GM18499 (cell line): ENCODE results near the gene RNF111.

Source experiments
- ATAC-seq: cut with Tn5 transposase; IDR thresholded peaks from one replicate; pipeline ENCODE4 v1.9.1; 2021; ENCODE audit warnings: moderate number of reproducible peaks; ENCODE audit not compliant: insufficient read depth, unreplicated experiment

RNF111 gene

DNA sequence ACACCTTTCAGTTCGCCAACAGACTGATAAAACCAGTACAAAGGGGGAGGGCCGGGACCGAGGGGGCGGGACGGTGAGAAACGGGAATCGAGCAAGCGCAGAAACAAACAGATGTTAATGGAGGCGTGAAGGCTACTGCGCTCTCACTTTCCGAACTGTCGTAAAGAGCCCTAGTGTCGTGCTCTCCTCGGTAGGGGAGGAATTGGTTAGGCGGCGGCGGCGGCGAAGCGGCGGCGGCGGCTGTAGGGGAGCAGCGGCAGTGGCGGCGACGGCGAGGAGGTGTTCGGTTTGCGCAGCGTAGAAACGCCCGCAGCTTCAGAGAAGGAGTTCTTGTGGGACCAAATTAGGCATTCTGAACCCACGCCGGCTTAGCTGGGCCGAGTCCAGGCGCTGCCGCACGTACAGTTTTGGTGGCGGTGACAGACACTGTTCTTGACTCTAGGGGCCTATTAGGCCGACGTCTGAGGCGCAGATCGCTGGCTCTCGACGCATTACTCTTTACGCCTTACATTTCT, at the start of gene RNF111:
RNF111 (plus strand) TSS at position 173 of the 515 bp plus-strand sequence. CDS start 43,160 bp downstream, outside the sequence.
- peak; percentile 56 for ATAC-seq

DNA sequence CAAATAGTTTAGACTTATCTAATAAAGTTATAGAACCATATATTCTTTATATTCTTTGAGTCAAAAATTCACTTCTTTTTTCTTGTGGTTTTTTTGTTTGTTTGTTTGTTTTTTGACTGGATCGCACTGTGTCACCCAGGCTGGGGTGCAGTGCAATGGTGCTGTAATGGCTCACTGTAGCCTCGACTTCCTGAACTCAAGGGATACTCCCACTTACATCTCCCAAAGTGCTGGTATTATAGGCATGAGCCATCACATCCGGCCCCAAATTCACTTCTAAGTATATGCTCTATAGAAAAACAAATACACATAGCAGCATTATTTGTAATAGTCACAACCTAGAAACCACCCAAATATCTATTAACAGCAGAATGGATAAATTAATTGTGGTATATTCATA, 40.3 kb upstream of the RNF111 start:
- ATAC-seq, result no peak

GRCh38 chr15:58951388-58952007, 36.0 kb upstream of the RNF111 start:
- no peak for ATAC-seq

DNA sequence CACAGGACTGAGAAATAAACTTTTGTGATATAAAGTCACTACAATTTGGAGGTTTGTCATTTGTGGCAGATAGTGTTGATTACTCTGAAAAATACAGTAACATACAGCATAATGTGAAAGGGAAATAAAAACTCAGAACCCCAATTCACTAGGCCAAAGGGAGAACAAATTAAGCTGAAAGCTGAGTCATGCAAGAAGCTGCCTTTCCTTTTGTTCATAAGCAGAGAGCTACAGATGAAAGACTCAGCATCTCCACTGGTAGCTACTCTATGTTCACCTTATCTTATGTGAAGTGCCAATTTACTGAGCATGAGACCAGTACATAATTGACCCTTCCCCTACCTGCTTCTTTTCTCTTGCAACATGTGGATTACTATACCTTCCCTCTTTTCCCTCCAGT, 34.7 kb upstream of the RNF111 start:
- no peak for ATAC-seq

GRCh38 chr15:58957101-58957973, 30.1 kb upstream of the RNF111 start:
- ATAC-seq, result no peak

DNA sequence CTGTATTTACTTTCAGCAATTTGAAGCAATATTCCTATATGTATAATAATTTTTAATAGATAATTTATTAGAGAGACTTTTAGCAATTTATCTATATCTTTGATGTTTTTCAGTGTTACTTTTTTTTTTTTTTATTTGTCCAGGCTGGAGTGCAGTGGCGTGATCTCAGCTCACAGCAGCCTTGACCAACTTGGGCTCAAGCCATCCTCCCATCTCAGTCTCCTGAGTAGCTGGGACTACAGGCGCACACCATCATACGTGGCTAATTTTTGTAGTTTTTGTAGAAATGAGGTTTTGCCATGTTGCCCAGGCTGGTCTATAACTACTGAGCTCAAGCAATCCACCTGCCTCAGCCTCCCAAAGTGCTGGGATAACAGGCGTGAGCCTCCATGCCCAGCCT, 28.7 kb upstream of the RNF111 start:
- no peak for ATAC-seq

- no peak for ATAC-seq
Measured at GRCh38 chr15:58962136-58962535, 25.3 kb upstream of the RNF111 start.

- no peak for ATAC-seq
Measured at GRCh38 chr15:58962662-58963565, 24.5 kb upstream of the RNF111 start.

- ATAC-seq, result no peak
Measured at GRCh38 chr15:58966698-58967097, 20.8 kb upstream of the RNF111 start.

- no peak for ATAC-seq
Measured at GRCh38 chr15:58967479-58967878, 20.0 kb upstream of the RNF111 start.

DNA sequence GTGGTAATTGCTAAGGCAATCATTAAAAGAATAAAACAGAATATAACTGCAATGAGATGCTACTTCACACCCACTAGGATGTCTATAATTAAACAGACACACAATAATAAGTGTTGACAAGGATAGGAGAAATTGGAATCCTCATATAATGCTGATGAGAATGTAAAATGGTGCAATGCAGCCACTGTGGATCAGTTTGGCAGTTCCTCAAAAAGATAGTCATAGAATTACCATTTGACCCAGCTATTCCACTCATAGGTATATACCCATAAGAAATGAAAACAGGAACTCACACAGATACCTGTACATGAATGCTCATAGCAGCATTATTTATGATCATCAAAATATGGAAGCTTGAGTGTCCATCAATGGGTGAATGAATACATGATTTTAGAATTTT, 9.6 kb upstream of the RNF111 start:
- no peak for ATAC-seq

DNA sequence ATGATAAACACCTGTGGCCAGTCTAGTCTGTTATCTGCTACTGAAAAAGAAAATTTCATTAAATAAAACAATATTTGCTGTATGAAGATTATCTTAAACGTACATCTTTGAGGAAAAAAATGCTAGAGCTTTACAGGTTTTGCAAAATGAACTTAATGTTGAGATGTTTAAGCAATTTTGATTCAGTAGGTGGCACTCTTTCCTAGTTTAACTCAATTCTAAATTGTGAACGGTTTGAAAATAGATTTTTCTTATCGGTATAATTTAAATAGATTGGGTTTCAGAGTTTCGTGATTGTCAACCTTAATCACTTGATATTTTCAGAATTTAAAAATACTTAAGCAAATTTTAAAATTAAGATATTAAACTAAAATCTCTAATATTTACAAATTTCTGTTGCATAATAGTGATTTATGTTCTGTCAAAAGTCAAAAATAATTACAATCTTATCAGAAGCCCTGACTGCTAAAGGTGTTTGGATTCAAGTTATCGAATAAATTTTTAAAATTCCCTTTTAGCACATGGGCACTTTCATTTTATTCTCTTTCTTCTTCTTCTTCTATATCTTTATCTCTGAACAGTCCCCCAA, 7.0 kb upstream of the RNF111 start:
- no peak for ATAC-seq

GRCh38 chr15:58981808-58982475, 5.5 kb upstream of the RNF111 start:
- no peak for ATAC-seq

DNA sequence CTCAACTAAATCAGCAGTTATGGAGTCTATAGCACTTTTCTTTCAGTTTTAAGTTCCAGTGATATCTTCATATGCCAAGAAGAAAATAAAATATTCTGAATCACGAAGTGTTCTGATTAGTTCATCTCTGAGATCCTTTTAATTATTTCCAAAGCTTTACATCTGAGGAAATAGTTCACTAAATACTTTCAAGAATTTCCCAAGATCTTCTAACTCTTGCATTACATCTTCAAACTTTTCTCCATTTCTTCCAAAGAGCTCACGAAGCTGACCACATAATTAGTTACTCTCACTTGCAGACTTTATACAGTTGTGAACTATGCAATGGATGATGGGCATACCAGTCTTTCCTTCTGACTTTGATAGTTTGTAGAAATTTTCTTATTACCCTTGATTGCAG, 4.2 kb upstream of the RNF111 start:
- no peak for ATAC-seq

DNA sequence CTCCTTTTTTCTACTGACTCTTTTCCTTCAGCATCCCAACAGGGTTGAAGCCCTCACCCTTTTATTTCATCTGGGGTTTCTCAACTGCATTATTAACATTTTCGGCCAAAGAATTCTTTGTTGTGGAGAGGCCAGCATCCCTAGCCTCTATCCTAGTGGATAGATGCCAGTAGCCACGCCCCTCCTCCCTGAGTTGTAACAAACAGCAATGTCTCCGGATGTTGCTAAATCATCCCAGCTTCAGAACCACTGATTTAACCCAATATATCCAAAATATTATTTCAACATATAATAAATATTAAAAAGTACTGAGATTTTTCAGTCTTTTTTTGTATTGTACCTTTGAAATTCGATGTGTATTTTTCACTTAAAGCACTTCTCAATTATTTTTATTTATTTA, 2.0 kb upstream of the RNF111 start:
- ATAC-seq, result no peak

GRCh38 chr15:58987036-58987435, 427 bp upstream of the RNF111 start:
- ATAC-seq, result no peak

DNA sequence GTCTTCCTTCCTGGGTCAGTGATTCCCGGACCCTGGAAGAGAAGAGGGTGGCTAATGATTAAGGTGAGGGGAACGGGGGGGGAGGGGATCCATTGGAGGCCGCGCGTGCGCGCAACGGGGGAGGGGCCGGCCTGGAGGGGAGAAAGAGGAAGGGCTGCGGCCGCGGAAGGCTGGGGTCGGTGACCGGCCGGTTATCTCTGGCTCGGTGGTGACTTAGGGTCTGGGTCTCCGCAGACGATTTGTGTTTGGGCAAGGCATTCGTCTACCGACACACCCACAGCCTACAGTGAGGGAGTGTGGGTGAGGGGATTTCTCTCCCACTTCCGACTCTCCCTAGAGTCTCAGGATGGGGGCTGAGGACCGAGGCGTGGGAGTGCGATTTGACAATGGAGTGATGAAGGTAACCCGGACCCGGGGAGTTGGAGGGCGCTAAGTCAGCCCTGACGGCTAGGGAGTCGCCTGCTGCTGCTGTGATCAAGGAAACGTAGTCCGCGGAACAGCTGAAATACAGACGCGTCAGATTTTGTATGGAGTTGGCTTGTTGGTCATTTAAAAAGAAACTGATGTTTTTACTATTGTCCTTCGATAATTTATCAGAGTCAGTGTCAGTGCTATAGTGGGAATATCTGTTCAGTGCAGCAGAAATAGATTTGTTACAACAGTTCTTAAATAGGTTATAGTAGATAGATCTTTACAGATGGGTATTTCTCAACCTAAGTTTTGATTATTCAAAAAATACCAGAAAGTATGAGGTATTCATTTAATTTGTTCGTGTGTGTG, 733 bp downstream of the RNF111 start:
- peak; percentile 21 for ATAC-seq

- ATAC-seq, result no peak
Measured at GRCh38 chr15:58992181-58992580, 4.7 kb downstream of the RNF111 start.

DNA sequence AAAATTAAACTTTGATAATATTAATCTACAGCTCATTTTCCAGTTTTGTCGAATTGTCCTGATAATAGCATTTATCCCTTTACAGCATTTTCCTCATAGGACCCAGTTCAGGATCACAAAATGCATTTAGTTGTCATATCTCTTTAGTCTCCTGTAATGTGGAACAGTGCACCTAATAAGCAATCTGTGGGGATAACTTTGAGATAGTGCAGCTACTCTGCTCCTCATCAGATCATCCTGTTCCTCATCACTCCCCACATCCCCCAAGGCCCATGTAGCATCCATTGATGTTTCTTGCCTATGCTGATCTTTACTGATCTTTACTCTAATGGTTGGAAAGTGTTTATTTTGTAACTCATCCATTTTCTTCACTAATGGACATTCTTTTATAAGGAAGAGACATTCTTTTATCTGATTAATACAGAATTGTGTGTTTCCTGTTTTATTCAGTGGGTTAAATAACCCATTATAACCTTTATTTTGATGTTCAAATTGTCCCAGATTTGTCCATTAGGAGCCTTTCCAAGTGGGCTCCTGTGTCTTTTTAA, 7.5 kb downstream of the RNF111 start:
- ATAC-seq, result no peak
